Hematopoietic multipotent progenitor cell treated with erythropoietin and hydrocortisone succinate and interleukin-3 and kit ligand, for 8 days (in vitro differentiated cells): ENCODE measurements around the gene ANKH.

Experiments
- DNase-seq: peaks from one replicate; pipeline ENCODE4 v3.0.0-alpha.2; 2015

ANKH gene

DNA sequence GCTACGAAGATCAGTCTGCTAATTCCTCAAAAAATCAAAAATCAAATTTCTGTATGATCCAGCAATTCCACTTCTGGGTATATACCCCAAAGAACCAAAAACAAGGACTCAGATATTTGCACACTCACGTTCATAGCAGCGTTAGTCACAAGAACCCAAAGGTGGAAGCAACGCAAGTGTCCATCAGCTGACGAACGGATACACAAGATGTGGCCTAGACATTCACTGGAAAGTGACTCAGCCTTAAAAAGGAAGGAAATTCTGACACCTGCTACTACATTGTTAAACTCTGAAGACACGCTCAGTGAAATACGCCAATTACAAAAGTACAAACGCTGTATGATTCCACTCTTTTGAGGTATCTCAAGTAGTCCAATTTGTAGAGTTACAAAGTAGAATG lies 113.7 kb downstream of the ANKH start:
- DNase-seq, result no peak

DNA sequence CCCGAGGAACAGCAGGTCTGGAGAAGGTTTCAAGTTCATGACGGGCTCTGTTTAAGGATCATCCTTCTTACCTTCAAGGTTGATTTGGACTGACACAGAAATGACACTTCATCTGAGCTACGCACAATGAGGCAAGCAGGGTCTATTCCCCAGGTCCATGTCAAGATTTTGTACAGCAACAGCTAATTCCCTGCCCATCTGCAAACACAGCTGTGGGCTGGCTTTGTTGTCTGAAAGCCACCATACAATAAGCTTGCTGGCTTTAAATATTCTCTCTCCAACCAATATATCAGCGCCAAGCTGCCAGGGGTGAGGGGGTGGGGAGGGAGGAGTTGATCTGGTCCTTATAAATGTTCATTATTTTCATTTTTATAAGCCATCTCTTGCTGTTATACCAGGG lies 115.1 kb downstream of the ANKH start:
- no peak for DNase-seq

DNA sequence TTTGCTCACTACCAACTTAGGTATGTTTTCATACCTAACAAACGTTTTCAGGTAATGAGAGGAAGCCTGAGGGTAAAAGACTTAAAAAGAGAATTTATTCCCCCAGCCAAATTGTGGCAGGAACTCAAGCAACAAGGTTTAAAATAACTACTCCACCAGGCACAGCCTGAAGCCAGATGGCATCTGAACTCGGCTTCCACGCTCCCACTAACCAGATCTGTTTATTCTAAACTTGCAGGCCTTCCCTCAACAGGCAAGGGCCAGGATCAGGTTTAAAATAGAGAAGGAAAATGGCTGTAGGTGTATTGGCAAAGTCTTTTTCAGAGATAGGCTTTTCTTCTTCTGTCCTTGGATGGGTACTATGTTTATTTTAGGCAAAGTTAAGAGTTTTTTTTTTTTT lies 117.6 kb downstream of the ANKH start:
- no peak for DNase-seq

DNA sequence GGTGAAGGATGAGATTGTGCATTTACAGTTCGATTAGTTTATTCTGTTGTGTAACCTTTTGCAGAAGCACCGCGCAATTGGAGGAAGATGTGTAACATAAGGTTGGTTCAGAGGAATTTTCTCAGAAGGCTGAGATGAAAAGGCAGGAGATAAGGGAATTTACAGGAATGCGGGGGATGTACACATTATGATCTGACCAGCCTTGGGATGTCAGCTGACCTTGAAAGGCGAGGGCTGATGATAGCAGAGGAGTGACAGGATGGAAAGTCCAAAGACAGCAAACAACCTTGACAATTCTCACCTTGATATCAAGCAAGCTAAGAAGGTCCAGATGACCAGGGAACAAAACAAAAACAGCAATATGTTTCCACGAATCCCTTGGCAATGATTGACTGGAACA lies 118.3 kb downstream of the ANKH start:
- no peak for DNase-seq

DNA sequence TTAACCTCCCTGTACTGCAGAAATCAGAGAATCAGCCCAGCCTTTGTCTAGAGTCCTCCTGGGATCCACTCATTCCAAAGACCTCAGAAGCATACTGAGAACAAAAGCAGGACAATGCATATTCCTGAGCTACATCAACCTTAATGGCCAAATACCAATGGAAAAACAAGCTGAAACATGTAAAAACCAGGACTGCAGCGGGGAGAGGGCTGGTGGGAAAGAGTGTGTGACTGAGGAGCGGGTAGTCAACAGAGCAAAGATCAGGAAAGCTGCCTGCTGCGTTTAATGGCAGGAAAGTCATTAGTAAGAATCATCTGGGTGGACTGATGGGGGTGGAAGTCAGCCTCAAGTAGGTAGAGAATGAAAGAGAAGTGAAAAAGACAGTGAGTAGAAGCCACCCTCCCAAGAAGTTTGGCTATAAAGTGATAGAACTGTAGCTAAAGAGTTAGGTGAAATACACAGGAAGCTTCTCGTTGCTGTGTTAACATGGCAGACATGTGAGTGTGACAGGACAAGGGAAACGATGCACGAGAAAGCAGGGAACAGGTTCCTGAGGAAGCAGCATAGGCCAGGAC lies 119.0 kb downstream of the ANKH start:
- no peak for DNase-seq

DNA sequence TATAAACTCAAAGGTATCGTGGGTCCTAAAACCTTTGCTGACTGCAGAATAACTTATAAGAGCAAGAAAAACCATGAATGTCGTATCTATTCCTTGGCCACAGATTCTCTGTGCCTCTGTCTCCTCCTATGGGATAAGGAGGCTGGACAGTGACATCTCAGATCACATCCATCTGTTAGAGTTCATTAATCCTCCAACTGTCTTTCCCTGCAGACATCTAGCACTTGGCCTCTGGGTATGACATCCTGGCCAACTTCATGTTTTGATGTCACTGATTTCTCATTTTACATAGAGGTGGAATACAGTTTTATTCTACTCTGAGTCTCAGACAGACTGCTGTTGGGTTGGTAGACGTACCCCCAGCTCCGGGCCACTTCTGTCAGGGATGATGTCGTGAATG lies 120.9 kb downstream of the ANKH start:
- DNase-seq, result no peak

DNA sequence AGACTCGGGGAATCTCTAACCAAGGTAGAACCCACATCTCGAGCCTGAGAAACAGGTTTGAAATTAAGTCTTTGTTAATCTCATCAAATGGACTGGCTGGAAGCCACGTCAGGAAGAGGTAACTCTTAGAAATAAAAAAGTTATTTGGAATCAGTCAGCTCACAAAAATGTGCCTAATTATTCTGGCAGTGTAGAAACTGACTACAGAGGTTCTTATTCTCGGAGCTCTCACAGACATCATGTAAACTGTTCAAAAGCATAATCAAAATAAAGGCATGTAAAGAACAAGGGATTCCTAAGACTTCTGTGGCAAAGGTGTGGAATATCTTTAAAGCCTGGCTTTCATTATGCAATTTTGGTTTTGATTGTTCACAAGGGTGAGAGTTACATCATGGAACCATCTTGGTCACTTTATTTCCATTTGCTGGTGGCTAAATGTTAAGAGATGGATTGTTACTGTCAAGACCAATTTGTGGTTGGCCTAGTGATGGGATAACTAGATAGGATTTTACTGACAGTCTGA lies 121.9 kb downstream of the ANKH start:
- no peak for DNase-seq

DNA sequence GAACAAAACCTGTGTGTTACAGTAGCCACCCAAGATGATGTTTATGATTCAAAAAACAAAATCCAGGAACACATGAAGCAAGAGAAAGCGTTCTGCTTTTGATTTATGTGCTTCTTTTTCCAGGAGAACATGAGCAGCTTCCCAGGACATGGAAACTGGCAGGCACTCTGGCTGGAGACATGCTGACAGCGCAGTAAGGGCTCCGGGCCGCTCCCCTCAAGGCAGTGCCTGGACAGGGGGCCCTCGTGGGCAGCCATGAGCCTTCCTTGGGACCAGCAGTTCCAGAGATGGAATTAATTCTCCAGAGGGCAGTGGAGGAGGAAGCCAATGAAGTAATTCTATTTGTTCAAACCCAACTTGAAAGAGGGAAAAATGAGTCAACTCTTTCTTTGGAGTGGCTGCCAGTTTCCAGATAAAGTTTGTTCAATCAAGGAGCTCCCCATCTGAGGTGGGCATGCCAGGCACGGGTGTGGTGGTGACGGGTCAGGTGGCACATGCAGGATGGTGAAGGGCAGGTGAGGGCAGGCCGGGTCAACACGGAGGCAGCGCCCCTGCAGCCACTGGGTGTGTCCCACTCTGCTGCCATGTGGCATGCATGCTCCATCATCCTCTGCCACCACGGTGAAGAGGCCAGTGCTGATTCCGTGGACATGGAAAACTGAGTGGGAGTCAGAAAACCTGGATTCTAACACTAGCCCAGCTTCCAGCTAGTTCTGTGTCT lies 123.2 kb downstream of the ANKH start:
- no peak for DNase-seq

DNA sequence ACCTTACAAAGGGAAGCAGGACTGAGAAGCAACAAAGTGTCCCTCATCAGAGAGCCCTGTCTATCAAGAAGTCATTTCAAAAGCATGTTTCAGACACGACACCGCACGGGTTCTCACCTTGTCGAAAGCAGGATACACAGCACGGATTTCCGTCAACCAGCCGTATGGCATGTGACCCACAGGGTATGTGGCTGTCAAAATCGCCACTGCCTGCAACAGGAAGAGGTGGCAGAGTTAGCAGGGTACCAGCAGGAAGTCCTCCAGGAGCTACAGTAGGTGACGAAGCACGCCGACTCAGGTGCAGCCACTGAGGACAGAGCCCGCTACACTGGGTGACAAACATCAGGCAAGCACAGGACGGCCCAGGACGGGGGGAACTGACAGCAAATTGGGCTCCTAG lies 125.8 kb downstream of the ANKH start:
- no peak for DNase-seq

DNA sequence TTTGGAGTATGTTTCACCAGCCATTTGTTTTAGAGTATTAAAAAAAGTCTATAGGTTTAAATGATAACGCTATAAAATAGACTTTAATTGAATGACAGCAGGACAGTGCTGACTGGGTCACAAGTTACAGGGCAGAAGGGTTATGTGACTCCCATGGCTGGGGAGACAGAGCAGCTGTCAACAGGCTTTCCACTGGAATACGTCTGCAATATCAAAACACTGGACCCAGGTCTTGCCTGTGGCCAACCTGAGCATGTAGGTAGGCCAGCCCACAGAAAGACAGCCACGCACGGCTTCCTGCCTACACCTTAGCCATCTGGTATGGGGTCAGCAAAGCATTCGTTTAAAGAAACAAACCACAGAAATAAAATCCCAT lies 126.4 kb downstream of the ANKH start:
- DNase-seq, result no peak

DNA sequence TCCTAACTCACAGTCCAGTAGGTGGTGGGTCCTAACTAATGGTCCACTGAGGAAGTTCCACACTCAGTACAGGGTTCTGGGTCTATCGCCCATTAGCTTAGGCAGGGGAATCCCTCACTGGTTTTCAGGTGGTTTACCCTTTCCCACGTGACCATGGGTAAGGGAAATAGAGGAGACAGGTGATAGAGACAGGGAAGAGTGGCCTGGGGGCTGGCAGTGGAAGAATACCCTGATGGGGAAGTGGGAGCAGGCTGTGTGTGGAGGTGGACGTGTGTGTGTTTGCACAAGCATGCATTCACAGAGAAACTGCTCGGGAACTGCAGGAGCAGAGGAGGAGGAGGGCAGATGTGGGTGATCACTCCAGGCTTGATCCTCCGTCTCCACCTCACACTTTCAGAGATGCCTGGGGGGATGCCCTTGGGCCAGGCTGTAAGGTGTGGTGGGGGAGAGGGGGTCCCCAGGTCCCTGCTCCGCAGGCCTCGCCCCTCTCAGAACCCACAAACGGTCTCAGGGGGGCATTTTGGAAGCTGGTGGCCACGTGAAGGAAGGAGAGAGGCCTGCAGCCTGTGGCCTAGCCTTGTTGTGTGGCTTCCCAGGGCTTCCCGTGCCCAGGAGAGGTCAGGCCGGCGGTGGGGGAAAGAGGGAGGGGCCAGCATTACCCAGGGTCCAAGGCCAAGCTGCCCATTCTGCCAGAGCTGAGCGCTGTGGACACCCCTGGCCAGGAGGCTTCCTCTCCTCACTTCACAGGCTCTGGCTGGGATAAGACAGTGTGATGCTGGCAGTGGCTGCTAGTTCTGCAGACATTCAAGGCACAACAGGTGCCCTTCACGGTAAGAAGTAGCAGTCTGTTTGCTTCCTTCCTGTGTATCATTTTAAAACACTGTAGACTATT lies 127.0 kb downstream of the ANKH start:
- no peak for DNase-seq

DNA sequence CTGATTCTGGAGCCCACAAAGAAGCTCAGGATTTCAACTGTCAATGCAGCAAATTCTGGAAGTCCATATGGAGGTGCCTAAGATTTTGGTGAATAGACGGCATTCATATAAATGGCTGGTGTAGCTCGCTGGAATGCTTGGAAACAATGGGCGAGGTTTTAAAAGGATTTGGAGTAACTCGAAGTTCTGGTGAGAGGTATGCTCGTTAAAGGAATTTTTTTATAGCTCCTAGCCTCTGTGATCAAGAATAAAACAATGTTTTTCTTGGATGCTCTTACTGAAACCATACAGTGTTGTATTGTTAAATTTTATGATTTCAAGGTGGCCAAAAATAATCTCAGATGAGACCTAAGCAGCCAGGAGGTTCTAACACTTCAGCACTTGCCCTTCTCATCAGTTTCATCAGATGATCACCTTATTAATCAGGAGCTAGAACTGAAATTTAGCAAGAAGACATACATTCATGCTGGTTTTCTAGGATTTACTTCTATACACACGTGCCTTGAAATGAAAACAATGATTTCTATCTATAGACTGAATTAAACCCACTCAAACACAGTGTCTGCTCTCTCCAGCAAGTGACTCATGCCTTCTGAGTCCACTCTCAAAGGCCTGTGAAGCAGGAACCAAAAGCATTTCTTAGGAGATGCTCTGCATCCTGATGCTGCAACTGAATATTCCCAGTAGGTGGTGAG lies 127.8 kb downstream of the ANKH start:
- no peak for DNase-seq

DNA sequence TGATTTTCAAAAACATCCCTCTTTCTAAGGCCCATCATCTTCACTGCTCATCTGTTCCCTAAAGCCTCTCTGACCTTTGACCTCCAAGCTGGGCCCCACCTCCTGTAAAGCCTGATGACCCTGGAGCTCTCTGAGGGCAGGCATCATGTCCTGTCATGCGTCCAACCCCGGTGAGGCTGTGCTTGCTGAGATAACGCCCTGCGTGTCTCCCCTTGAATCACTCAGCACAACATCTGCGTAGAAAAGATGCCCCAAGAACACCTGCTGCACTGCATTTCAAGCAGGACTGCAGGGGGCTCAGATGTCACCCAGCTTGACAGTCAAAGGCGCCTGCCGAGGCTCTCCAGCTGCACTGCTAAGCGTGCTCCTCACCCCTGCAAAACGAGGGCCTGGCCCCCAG lies 129.1 kb downstream of the ANKH start:
- DNase-seq, result no peak

DNA sequence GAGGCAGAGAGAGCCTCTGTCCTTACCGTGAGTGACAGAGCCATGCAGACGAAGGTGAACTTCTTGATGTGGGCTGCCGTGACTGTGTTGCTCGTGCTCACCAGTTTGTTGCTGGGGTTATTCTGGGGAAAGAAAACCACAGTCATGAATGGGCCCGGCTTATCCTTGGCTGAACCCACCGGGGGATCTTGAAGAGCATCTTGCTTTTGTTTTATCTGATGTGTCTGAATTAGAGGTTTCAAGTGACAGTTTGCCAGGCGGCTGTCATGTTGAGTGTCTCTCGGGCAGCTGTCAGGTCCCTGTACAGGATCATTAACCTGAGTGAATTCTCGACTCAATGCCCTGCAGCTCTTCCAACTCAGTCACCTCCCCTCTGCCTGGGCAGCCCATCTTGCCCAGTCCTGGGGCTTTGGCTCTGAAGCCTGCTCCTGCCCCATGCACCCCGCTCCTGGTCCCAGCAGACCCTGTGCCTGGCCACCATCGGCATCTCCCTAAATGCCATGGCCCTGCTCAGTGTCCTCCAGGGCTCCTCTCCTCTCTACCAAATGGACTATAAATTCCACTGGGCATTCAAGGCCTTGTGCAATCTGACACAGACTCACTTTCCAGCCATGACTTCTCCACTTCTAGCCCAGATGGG lies 129.7 kb downstream of the ANKH start:
- DNase-seq, result no peak

DNA sequence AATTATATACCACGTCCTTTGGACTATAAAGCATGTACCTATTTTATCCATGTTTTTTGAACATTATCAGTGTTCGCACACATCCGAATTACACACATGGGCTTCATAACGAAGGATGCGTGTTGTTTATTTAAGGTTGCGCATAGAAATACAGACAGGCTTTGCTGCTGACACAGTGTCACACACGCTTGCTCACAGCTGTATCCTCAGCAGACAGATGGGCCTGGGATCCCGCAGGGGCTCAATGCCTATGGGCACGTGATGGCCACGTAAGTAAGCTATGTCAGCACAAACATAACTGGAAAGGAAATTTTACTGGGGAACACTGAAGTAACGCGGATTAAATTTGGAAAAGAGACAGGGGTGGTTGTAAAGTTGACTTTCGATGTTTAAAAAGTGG lies 130.4 kb downstream of the ANKH start:
- DNase-seq, result no peak

DNA sequence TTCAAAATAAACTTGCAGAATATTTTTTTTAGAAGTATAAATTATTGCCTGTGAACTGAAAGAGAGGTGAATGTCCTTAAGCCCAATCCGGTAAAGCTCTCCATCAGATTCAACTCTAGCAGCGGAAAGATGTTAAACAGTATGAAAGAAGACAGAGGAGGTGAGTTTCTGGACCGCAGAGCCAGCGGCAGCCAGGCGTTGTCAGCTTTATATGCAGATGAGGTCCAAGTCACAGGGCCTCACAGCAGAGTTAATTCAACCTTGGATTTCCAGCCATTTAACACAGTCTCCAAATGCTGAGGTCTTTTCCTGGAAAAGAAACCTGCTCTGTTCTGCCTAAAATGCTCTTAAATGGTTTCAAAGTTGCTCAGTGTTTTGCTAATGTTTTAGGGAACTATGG lies 131.6 kb downstream of the ANKH start:
- no peak for DNase-seq

DNA sequence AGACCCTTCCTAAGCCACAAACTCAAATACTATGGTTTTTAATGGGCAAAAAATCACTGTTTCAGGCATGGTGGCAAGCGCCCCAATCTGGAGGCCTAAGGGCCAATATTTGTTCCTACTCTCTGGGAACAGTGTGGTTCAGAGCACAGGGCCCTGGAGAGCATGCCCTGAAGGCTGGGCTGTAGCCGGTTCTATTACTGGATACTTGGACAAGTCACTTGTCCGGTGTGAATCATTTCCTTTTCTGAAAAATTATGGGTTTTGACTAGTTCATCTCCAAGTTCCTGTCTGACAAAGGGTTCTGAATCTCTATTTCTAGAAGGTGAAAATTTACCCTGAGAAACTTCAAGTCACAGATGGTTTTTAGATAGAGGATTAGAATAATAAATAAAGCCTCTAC lies 132.0 kb downstream of the ANKH start:
- DNase-seq, result no peak

DNA sequence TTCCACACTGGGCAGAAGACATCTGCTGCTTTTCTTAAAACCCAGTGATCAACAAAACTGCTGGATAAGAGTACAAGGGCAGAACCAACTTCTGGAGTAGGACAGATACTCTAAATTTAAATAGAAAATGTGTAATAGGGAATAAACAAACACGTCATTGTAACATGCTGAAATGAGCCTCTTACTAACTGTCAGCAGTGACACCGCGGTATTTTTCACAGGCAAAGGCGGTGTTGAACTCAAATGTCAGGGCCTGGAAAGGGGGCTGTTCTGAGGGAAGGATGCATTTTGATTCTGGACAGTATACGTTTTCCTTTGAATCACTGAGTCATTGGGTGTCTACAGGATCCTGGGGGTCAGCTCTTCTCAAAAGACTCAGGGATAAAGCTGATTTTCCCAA lies 133.5 kb downstream of the ANKH start:
- DNase-seq, result no peak

DNA sequence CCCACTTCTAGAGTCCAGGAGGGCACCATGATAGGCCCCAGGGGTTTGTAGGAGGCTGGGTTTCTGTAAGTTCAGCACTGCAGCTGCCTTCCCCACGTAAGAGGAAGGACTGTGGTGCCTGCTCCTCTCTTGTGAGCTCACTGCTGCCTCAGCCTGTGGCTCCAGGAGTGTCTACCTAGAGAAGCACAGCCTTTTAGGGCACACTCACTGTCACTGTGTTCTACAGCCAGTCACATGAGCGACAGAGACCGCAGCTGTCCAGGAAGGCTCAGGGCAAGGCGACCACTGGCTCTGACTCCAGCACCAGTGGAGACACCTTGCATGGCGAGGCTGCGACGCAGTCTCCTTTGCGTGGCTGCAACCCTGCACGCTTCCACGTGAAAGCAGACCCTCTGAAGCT lies 134.3 kb downstream of the ANKH start:
- no peak for DNase-seq

DNA sequence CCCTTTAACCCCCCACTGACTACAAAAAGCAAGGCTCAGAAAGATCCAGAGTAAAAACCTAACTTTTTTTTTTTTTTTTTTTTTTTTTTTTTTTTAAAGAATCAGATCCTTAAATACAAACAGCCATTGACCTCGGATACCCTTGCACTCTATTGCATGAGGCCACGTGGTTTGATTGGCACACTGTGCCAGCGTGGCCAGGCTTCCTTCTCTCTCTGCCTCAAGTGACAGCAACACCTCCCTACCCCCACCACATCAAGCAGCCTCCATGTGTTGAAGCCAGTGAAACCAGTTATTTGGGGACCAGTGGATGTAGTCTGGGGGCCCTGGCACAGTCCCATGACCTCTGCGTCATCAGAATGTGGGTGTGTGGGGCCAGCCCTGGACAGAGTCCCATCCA lies 135.6 kb downstream of the ANKH start:
- DNase-seq, result no peak

DNA sequence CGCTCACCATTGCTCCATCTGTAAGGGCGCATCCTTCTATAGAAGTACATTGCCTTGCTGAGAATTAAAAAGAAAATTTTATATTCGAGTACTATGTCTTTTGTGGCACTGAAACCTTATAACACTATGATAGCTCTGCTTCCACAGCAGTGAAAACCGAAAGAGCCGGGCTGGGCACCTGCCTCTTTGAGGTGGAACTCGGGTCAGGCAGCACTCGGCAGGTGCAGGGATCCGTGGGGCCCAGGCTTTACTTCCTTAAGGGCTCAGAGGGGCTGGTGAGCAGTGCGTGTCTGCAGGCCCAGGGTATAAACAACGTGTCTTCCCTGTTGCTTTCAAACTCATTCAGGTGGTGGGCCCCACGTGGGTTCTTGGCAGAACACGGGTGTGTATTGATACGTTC lies 137.2 kb downstream of the ANKH start:
- DNase-seq, result no peak

DNA sequence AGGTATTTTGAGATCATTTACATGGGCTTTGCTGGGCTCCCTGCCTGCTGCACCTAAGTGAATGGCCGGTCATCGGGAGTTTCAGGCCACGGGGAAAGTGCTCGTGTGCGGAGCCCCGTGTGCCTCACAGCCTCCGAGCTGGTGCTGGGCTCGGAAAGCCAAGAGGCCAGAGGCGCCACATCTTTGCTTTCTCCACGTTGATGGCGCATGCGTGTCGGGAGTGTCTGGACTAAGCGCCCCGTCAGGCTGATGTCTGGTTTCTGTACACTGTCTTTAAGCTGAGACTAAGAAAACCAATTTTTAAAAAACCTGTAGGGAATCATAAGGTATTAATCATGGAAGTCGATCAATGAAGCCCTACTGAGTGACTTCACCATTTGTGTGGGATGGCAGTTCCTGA lies 137.9 kb downstream of the ANKH start:
- DNase-seq, result no peak

DNA sequence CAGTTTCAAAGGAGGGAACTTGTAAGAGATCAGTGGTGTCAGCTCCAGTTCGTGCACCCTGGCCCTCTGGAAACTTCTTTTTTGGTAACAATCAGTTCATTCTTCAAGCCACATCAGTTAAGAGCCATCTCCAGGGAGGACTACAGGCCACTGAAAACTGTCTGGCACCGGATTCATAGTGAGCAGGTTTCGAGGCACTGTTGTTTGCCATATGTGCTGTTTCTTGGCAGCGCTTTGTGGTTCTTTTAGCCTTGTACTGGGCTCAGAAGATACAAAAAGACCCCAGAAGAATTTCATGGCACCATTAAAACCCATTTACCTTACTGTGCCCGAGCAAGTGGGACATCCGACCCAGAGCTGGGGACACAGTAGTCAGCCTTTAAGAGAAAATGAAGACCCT lies 138.6 kb downstream of the ANKH start:
- no peak for DNase-seq
